HG03103 (cell line): ENCODE measurements around the gene TSC22D1.

Experiments
- ATAC-seq: cut with Tn5 transposase; IDR thresholded peaks from one replicate; pipeline ENCODE4 v1.9.1; 2021; ENCODE audit warnings: low read depth; ENCODE audit not compliant: unreplicated experiment

Gene TSC22D1

GRCh38 chr13:44508562-44509077 lies 67.5 kb downstream of the TSC22D1 start:
- no peak for ATAC-seq

GRCh38 chr13:44507639-44508038 lies 68.5 kb downstream of the TSC22D1 start:
- ATAC-seq = no peak

- ATAC-seq = no peak
These were observed 69.4 kb downstream of the TSC22D1 start for GRCh38 chr13:44506719-44507118.

- no peak for ATAC-seq
These were observed 69.9 kb downstream of the TSC22D1 start for GRCh38 chr13:44506251-44506650.

- no peak for ATAC-seq
These were observed 72.0 kb downstream of the TSC22D1 start for GRCh38 chr13:44504116-44504515.

GRCh38 chr13:44498969-44499368 lies 77.2 kb downstream of the TSC22D1 start:
- ATAC-seq = no peak

- no peak for ATAC-seq
These were observed 77.6 kb downstream of the TSC22D1 start for GRCh38 chr13:44498502-44498901.

GRCh38 chr13:44497801-44498200 lies 78.3 kb downstream of the TSC22D1 start:
- ATAC-seq = no peak

- ATAC-seq = no peak
These were observed 82.8 kb downstream of the TSC22D1 start for GRCh38 chr13:44493213-44493812.

- ATAC-seq = no peak
These were observed 86.4 kb downstream of the TSC22D1 start for GRCh38 chr13:44489751-44490150.

GRCh38 chr13:44487989-44488388 lies 88.1 kb downstream of the TSC22D1 start:
- peak; percentile 62 for ATAC-seq

GRCh38 chr13:44484562-44485138 lies 91.5 kb downstream of the TSC22D1 start:
- ATAC-seq = no peak

- ATAC-seq = no peak
These were observed 101.8 kb downstream of the TSC22D1 start for GRCh38 chr13:44474122-44474910.

GRCh38 chr13:44471686-44472085 lies 104.4 kb downstream of the TSC22D1 start:
- no peak for ATAC-seq

GRCh38 chr13:44470638-44471562 lies 105.2 kb downstream of the TSC22D1 start:
- ATAC-seq = no peak

- ATAC-seq = no peak
These were observed 107.3 kb downstream of the TSC22D1 start for GRCh38 chr13:44468874-44469273.

- ATAC-seq = no peak
These were observed 110.8 kb downstream of the TSC22D1 start for GRCh38 chr13:44465318-44465717.

- no peak for ATAC-seq
These were observed 111.7 kb downstream of the TSC22D1 start for GRCh38 chr13:44464471-44464870.

- ATAC-seq = no peak
These were observed 112.4 kb downstream of the TSC22D1 start for GRCh38 chr13:44463759-44464158.

GRCh38 chr13:44459674-44460073 lies 116.5 kb downstream of the TSC22D1 start:
- ATAC-seq = no peak
